ENCODE results near the gene DPYSL5. TPM values are rescaled to one million over a fixed set of nuclear protein-coding genes. Genes with fewer than 3 reads are reported as not detected.

The DPYSL5 gene
- total and polyA plus RNA-seq, 2 donors (not counting 3 experiments of a cell fraction or from before 2014, with no cell fraction given), result not detected

DNA sequence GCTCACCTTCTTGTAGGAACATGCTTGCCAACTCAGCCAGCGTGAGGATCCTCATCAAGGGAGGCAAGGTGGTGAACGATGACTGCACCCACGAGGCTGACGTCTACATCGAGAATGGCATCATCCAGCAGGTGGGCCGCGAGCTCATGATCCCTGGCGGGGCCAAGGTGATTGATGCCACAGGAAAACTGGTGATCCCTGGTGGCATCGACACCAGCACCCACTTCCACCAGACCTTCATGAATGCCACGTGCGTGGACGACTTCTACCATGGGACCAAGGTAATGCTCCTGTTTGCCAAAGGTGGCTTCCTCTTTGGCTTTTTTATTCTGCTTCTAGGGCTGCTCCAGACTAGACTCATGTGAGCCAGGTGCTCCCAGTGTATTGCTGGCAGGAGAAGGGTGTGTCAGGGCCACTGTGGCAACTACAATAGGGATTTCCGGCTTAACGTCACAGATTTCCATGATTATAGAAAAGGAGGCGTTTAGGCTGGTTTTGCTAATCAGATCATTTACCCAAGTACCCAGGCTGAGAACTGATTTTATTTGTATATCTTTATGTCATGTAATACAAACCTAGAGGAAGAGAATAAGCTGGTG is 50.6 kb downstream of the DPYSL5 start:
- no TSS peak for BruUV-seq (replicated peaks)

More for the DNA sequence above, 50.6 kb downstream of the DPYSL5 start:
- no peak for DNase-seq (ENCODE audit: low read depth, low spot score)
- ChIA-PET POLR2A (no interaction called here), CTCF (interaction anchor here (1.0 kb wide), 1 partner anchor 14 kb away, joined by 3 read pairs; no protein-coding TSS in a partner anchor)
- no peak overlapping the region for H3K4me3 ChIP-seq (replicated peaks in 1 of 3; ENCODE audit: insufficient read depth in 1 of 3, low read depth in 1 of 3, low read length in 3 of 3)
- H3K4me1 ChIP-seq (ENCODE audit: control insufficient read depth, extremely low read depth, insufficient read depth, low read length), result no peaks in the 10 kb centered on the region
- peaks cover 11 to 12% of the 10 kb centered on the region in 2 experiments for H3K27me3 ChIP-seq (ENCODE audit: control insufficient read depth in 2 of 2, insufficient read depth in 2 of 2, low read length in 2 of 2)
- no peak overlapping the region for H3K9ac ChIP-seq (replicated peaks; ENCODE audit: extremely low read depth, insufficient read depth, low read length)
- TF ChIP-seq GATA2 (IDR thresholded peaks at IDR 0.05; ENCODE audit: insufficient read depth, insufficient read length, low read depth, low read length) (no peak), FOS (IDR thresholded peaks at IDR 0.05; ENCODE audit: borderline replicate concordance, insufficient read depth, low read length) (no peak), MYC (IDR thresholded peaks at IDR 0.05; ENCODE audit: low read depth, low read length) (no peak), POLR2A (IDR thresholded peaks at IDR 0.05; ENCODE audit: low read depth, low read length) (no peak), JUN (IDR thresholded peaks at IDR 0.05; ENCODE audit: borderline replicate concordance, insufficient read depth, insufficient read length, low read depth) (no peak), POLR2AphosphoS5 (IDR thresholded peaks at IDR 0.05; ENCODE audit: insufficient read depth, low read depth, low read length) (no peak), EZH2 (IDR thresholded peaks at IDR 0.05; ENCODE audit: borderline replicate concordance, low read depth, low read length, severe bottlenecking) (no peak)
- TF ChIP-seq, protein P1, sequence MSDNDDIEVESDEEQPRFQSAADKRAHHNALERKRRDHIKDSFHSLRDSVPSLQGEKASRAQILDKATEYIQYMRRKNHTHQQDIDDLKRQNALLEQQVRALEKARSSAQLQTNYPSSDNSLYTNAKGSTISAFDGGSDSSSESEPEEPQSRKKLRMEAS (IDR thresholded peaks at IDR 0.05; ENCODE audit: insufficient read depth, insufficient read length), result no peak
- TF ChIP-seq, protein P2, sequence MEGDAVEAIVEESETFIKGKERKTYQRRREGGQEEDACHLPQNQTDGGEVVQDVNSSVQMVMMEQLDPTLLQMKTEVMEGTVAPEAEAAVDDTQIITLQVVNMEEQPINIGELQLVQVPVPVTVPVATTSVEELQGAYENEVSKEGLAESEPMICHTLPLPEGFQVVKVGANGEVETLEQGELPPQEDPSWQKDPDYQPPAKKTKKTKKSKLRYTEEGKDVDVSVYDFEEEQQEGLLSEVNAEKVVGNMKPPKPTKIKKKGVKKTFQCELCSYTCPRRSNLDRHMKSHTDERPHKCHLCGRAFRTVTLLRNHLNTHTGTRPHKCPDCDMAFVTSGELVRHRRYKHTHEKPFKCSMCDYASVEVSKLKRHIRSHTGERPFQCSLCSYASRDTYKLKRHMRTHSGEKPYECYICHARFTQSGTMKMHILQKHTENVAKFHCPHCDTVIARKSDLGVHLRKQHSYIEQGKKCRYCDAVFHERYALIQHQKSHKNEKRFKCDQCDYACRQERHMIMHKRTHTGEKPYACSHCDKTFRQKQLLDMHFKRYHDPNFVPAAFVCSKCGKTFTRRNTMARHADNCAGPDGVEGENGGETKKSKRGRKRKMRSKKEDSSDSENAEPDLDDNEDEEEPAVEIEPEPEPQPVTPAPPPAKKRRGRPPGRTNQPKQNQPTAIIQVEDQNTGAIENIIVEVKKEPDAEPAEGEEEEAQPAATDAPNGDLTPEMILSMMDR (IDR thresholded peaks at IDR 0.05; ENCODE audit: extremely low read depth in 1 of 2, insufficient read depth in 1 of 2, low read depth in 1 of 2, low read length in 2 of 2), result no peak
- H3K9me1 ChIP-seq (replicated peaks; ENCODE audit: control insufficient read depth, extremely low read depth, insufficient read depth, low read length), result no peaks in the 10 kb centered on the region
- dilution Hi-C loops (cut with MboI; ENCODE audit: extremely low pct_ligation_motif_present, low sequenced_read_pairs) (no loop called here), intact Hi-C loops (cut with micrococcal nuclease) (no loop called here)
- H3K9me3 ChIP-seq (replicated peaks; ENCODE audit: control insufficient read depth, insufficient read depth, low read length), result no peaks in the 10 kb centered on the region
- no peaks in the 10 kb centered on the region for H3K79me2 ChIP-seq (ENCODE audit: control insufficient read depth, insufficient read depth, low read length)
- no peak overlapping the region for H3K27ac ChIP-seq (ENCODE audit: insufficient read depth, low read depth, low read length)
- H3K36me3 ChIP-seq (ENCODE audit: control insufficient read depth in 2 of 2, extremely low read depth in 1 of 2, insufficient read depth in 2 of 2, low read length in 2 of 2), result no peaks in the 10 kb centered on the region
- H2AFZ ChIP-seq (ENCODE audit: low read depth, low read length), result no peak overlapping the region
- H4K20me1 ChIP-seq (replicated peaks; ENCODE audit: control insufficient read depth, extremely low read depth, insufficient read depth, low read length), result no peaks in the 10 kb centered on the region
- H3K4me2 ChIP-seq (ENCODE audit: insufficient read depth, low read length), result no peak overlapping the region
- FAIRE-seq, result no peak
